GM21447 (cell line): ENCODE results near the gene MAST4.
A peak's percentile ranks its signal among the peaks of the same experiment; 100 is the strongest.

Experiments
- ATAC-seq: cut with Tn5 transposase; IDR thresholded peaks from one replicate; pipeline ENCODE4 v1.9.1; 2021; ENCODE audit not compliant: unreplicated experiment

Gene MAST4

DNA sequence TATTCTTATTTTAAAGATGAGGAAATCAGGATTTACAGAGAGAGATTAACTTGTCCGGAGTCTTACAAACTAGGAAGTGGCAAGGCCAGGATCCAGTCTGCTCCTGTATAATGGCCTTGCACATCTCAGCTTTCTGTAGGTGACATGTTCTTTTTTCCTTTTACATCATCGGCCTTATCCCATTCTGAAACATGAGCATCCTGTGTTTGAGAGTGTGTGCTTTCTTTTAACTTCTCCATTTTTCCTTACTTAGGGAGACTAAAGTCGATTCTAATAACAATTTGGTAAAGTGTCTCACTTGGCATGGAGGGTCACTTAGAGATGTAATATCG lies 385.8 kb downstream of the MAST4 start:
- no peak for ATAC-seq

DNA sequence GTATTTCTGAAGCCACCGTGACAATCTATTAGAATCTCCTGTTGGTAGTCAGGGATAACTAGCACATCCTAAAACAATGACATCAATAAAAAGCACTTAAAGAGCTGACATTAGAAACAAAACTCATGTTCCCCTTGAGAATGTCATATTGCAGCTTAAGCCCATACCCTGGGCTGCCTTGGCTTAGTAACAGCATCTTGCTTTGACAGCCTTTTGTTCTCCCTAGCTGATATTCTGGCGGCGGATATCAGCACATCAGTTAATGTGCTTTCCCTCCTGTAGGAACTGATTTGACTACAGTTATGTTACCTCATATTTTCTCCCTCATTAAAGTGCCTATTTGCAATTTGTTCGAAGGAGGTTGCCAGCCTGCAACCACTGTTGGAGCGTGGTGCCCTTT lies 386.3 kb downstream of the MAST4 start:
- ATAC-seq, result no peak

GRCh38 chr5:66985417-66985816 lies 389.2 kb downstream of the MAST4 start:
- ATAC-seq, result no peak

- no peak for ATAC-seq
Measured at GRCh38 chr5:66986009-66986408, 389.8 kb downstream of the MAST4 start.

- no peak for ATAC-seq
Measured at GRCh38 chr5:66986534-66986933, 390.3 kb downstream of the MAST4 start.

DNA sequence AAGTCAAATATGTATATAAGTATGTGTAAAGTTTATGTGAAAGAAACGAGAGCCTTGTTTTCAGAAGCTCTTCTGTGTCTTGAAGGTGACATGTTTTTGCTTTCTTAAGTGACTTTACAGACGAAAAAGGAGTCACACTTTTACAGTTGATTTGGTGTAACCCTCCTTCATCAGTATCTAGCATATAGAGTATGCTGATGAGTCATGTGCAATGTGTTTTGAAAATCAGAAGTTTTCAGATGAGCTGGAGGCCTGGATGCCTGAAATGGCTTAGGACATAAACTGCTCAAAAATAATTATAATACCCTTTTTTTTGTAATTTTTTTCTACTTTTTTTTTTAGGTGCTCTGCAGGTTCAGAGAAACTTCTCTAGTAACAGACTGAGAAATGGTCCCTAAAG lies 390.9 kb downstream of the MAST4 start:
- no peak for ATAC-seq

DNA sequence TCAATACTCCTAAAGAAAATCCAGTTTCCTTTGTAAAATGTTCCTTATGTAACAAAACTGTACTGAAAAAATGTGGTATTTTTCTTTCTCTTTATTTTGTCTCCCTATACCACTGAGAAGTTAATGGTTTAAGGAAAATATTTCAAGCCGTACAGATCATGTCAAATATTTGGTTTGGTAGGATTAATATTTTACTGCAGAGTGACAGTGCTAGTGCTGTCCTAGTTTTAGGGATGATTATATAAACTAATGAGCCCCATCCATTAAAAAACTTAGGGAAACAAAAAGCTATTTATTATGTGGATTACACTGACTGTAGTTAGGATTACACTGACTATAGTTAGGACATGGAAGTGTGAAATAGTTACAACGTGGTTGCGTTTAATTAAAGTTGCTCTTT lies 391.3 kb downstream of the MAST4 start:
- ATAC-seq, result no peak

DNA sequence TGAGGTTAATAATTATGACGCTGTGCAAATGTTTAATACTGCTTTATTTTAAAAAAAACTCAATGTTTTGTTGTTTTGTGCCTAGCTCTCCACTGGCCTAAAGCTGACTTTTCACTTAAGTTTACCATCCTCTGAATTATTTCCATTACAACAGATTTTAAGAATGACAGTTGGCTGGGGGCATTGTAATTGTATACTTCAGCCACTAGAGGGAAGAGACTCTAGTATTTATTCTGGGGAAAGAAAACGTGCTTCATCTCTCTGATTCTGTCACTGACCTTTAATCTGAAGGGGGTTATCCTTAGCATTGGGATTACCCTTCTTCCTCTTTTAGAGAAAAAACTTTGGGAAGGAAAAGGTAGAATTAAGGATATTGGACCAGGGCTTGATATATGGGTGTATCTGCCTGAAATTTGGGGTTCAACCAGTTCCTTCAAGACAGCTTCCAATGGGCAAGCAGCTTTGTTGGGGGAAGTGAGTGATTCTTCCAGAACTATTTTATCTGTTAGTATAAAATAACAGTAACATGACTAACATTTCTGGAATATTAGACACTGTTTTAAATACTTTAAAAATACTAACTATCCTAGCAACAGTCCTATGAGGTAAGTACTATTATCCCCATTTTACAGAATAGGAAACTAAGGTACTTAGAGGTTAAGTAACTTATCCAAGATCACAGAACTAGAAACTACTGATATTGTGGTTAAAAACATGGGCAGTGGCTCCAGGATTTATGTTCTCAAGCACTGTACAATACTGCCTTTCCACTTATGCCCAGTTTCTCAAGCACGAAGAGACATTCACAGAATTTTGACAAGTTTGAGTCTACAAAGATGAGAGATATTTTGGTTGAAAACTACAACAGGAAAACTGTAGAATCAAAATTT lies 392.0 kb downstream of the MAST4 start:
- peak; percentile 50 for ATAC-seq

DNA sequence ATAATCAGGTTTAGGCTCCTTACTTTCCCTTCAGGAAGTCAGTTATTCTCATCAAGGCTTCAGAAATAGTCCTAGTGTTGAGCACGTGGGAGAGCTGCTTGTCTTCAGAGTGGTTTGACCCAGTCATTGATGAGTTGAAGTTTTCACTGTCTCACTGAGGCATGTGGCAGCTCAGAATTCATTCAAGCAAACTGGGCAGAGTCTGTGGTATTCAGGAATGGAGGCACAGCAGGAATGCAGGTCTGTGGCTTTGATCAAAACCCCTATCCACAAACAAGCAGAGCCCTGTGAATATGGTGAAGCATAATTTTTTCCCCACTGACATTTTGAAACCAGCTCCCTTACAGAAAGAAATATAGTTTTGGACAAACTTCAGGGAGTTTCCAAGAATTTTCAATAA lies 393.1 kb downstream of the MAST4 start:
- no peak for ATAC-seq

DNA sequence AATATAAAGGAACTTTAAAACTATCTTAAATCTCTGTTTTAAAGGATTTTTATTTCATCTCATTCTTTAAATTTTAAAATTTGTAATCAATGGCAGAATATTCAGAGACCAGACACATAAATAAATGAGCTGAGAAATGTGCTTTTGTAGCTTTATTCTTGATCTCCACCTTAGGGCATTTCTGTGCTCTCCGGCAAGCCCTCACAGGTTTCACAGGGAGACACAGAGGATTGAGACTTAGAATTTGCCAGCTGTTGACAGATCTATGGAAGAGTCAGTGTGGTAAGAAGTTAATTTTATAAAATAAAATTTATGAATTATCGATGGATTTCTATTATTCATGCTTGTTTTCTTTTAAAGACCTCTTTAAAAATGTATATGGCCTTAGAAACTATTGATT lies 393.6 kb downstream of the MAST4 start:
- ATAC-seq, result no peak

- no peak for ATAC-seq
Measured at GRCh38 chr5:66991746-66992145, 395.6 kb downstream of the MAST4 start.

GRCh38 chr5:66992547-66992946 lies 396.4 kb downstream of the MAST4 start:
- no peak for ATAC-seq

DNA sequence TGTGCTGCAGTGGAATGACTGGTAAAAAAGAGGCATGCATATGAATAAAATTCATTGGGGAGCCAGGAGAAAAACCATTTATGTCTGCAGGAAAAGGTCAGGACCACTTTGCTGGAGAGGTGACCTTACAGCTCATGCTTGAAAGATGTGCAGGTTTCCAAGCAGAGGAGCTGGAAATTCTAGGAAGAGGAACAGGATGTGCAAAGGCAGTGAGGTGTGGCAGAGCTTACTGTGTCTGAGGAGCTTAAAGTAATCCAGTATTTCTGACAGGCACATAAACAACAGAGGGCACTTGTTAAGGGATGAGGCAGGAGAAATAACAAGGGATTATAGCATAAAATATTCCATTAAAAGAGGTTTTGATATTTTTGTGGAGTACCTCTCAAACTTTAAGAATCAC lies 397.3 kb downstream of the MAST4 start:
- no peak for ATAC-seq

DNA sequence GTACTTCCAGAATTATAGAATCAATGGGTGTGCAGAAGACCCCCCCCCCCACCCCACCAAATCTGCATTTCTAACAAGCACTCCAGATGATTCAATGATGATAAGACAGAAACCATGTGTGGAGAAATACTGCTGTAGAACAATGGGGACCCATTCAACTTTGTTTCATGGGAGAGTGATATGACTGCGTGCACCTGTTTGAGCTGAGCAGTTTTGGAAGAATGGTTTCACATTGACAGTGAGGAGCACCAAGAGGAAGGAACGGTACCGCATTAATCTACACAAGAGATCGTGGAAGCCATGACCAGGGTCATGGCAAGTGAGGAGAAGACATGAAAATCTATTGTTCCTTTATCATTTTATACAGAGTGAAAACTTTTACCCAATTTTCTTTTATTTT lies 397.7 kb downstream of the MAST4 start:
- no peak for ATAC-seq

DNA sequence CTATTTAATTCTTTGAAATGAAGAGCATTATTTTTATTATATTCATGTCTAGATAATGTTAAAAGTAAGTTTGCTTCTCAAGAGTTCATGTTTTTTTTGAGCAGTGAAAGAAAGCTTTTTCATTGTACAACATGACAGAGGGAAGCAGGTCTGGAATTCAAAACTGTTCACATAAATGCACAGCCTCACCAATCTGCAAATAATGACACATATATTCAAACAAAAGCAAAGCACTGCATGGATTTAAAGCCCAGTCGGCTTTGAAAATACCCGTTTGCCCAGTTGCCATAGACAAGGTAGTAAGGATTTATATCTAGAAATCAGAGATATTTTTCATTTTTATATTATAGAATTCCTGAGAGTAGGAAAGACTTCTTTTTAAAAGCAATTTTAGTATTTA lies 398.6 kb downstream of the MAST4 start:
- no peak for ATAC-seq

GRCh38 chr5:67000794-67001475 lies 404.7 kb downstream of the MAST4 start:
- no peak for ATAC-seq

- ATAC-seq, result no peak
Measured at GRCh38 chr5:67002832-67003684, 406.9 kb downstream of the MAST4 start.

- ATAC-seq, result no peak
Measured at GRCh38 chr5:67003685-67003934, 407.4 kb downstream of the MAST4 start.

GRCh38 chr5:67003935-67004729 lies 407.9 kb downstream of the MAST4 start:
- ATAC-seq, result peak; percentile 78

DNA sequence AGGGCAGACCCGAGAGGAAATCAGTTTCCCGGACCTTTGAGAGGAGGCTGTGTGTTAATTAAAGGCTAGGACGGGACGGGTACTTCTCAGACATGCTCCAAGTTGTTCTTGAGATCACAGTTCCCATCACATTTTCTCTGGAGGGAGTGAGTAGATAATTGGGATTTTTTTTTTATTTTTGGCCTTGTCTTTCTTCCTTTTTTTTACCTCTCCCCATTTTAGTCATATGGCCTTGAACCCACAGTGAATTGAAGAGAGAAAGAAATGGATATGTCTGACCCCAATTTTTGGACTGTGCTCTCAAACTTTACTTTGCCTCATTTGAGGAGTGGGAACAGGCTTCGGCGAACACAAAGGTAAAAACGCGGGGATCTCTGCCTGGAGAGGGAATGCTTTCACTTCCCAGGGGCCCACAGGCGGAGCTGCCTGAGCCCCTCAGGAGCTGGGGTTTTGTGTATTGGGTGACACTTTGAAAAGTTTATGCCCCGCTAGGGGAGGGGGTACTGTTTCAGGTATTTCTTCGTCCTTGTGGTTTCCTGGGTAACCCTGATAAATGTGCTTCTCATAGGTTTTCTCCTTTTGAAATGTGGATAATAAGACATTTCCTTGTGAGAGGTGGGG lies 408.6 kb downstream of the MAST4 start:
- no peak for ATAC-seq
